ENCODE data around the gene TBC1D8. TPM values are rescaled to one million over a fixed set of nuclear protein-coding genes. Genes with fewer than 3 reads are reported as not detected.

Gene TBC1D8
- total and polyA plus RNA-seq, 9 of the 15 experiments (the other 6 are each of a cell fraction or from before 2014, with no cell fraction given) = 0.36 to 1.3 (median 0.82) TPM

- TF ChIP-seq RBM34 (IDR thresholded peaks at IDR 0.05; ENCODE audit: borderline replicate concordance, insufficient read depth, low read length) (no peak), PTRF (tag; IDR thresholded peaks at IDR 0.05) (no peak), DACH1 (IDR thresholded peaks at IDR 0.05; ENCODE audit: partially characterized antibody) (no peak), ZNF830 (CRISPR knock-in tag; IDR thresholded peaks at IDR 0.05) (no peak), ZNF707 (CRISPR knock-in tag; conservative IDR thresholded peaks at IDR 0.05) (no peak), CBX5 (IDR thresholded peaks at IDR 0.05; ENCODE audit: borderline replicate concordance, low read depth) (no peak)
These were observed 180.0 kb downstream of the TBC1D8 start (continued) for GRCh38 chr2:100971221-100971620.

- H3K79me2 ChIP-seq (ENCODE audit: control insufficient read depth, insufficient read depth, low read length) = no peaks in the 10 kb centered on the region
- no peaks in the 10 kb centered on the region for H3K36me3 ChIP-seq (ENCODE audit: control insufficient read depth, insufficient read depth, low read length)
- no peak overlapping the region for H3K9ac ChIP-seq (ENCODE audit: insufficient read depth in 1 of 2, low read depth in 2 of 2, low read length in 2 of 2)
- no peak for ATAC-seq
- H3K4me1 ChIP-seq (replicated peaks in 1 of 2; ENCODE audit: control insufficient read depth in 2 of 2, insufficient read depth in 2 of 2, low read length in 2 of 2) = peaks cover 0 to 3% of the 10 kb centered on the region in 2 experiments; a peak in 1 of 5 replicates
- BruUV-seq (replicated peaks) = no TSS peak
- intact Hi-C loops (cut with micrococcal nuclease) = no loop called here
- ChIA-PET POLR2A (interaction anchor here (0.8 kb wide), 1 partner anchor 32 kb away, joined by 3 read pairs; the partner anchor contains the start of gene RPL31), CTCF (ENCODE audit: low intra/inter-chr PET ratio) (interaction anchor here (0.6 kb wide), 1 partner anchor 10 kb away, joined by 3 read pairs; no protein-coding TSS in a partner anchor)
- in situ Hi-C loops (cut with MboI) = no loop called here
- H3K4me3 ChIP-seq = no peak overlapping the region
- H4K20me1 ChIP-seq (replicated peaks; ENCODE audit: control insufficient read depth, insufficient read depth, low read length) = 0 out of 2 replicates have a peak, but pooled peaks cover 4% of the 10 kb centered on the region
- H3K4me2 ChIP-seq (ENCODE audit: insufficient read depth, low read length) = no peak overlapping the region
- peaks cover 58 to 81% of the 10 kb centered on the region in 2 experiments for H3K27me3 ChIP-seq (ENCODE audit: control insufficient read depth in 2 of 2, insufficient read depth in 2 of 2, low read length in 2 of 2)
- no peaks in the 10 kb centered on the region for H3K9me3 ChIP-seq (replicated peaks; ENCODE audit: control insufficient read depth, insufficient read depth, low read depth, low read length)
- no peak overlapping the region for H2AFZ ChIP-seq (ENCODE audit: low read depth, low read length)
- 0% methylated on average over 7 of the region's 7 CpGs for WGBS (ENCODE audit: insufficient coverage, low coverage, missing lambda C conversion rate)
- FAIRE-seq = no peak
- no peak overlapping the region for H3K27ac ChIP-seq (ENCODE audit: extremely low read depth, low read depth, low read length)
- peaks cover 5% of the 10 kb centered on the region for H3K9me1 ChIP-seq (ENCODE audit: control insufficient read depth, insufficient read depth, low read length)
- DNase-seq (ENCODE audit: extremely low read depth in 1 of 4, low spot score in 3 of 4) = no peak
- no peak for TF ChIP-seq HMGXB4 (CRISPR knock-in tag; IDR thresholded peaks at IDR 0.05)
- no peak for TF ChIP-seq SIX5 (IDR thresholded peaks at IDR 0.05; ENCODE audit: borderline replicate concordance in 1 of 2, insufficient read depth in 1 of 2, low read depth in 1 of 2, low read length in 2 of 2)
- TF ChIP-seq C11orf30 (IDR thresholded peaks at IDR 0.05; ENCODE audit: low read depth) = no peak
- no peak for TF ChIP-seq MTF1 (CRISPR knock-in tag; IDR thresholded peaks at IDR 0.05; ENCODE audit: borderline replicate concordance)
- TF ChIP-seq KLF10 (CRISPR knock-in tag; IDR thresholded peaks at IDR 0.05) = no peak
- no peak for TF ChIP-seq CTCF (IDR thresholded peaks at IDR 0.05 in 2 of 3, conservative IDR thresholded peaks at IDR 0.05 in 1 of 3; ENCODE audit: insufficient read depth in 2 of 3, low read depth in 1 of 3, low read length in 3 of 3)
- TF ChIP-seq IRF1 (CRISPR knock-in tag; IDR thresholded peaks at IDR 0.05; ENCODE audit: borderline replicate concordance) = no peak
- TF ChIP-seq ZBTB7A (IDR thresholded peaks at IDR 0.05; ENCODE audit: borderline replicate concordance, control insufficient read depth, low read depth, low read length) = no peak
- no peak for TF ChIP-seq ZNF79 (CRISPR knock-in tag; IDR thresholded peaks at IDR 0.05; ENCODE audit: low read depth)
- no peak for TF ChIP-seq SRF (CRISPR knock-in tag; IDR thresholded peaks at IDR 0.05)
- TF ChIP-seq SMARCA4 (IDR thresholded peaks at IDR 0.05) = no peak
- no peak for TF ChIP-seq ZNF785 (CRISPR knock-in tag; IDR thresholded peaks at IDR 0.05)
These were observed 181.2 kb downstream of the TBC1D8 start for GRCh38 chr2:100969998-100970397.

All from K562 (cell line).